ENCODE measurements around the gene TMEM254. TPM values are rescaled to one million over a fixed set of nuclear protein-coding genes. Genes with fewer than 3 reads are reported as not detected.

Gene TMEM254
- total and polyA plus RNA-seq, 2 experiments from 2014 or later, result 21.1 to 21.5 TPM

DNA sequence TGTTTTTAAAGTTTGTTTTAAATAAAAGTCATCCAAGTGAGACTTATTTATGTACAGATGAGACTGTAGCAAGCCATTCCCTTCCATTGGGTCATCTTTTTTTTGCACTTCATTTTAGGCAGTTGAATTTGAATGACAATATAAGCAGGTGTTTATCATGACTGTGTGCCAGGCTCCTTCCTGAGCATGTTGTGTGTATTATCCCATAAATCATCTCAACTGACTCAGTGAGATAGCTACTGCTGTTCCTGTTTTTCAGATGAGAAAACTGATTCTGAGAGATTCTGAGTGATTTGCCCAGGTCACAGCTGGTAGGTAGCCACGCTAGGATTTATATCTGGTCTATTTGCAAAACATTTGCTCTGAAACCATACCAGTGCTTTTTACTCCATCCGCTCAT is 11.7 kb downstream of the TMEM254 start:
- H3K79me2 ChIP-seq (replicated peaks; ENCODE audit: insufficient read depth), result no peaks in the 10 kb centered on the region
- Mint-ChIP-seq H3K27me3 (ENCODE audit: insufficient read depth, low read depth, poor library complexity) (peaks cover 1% of the 10 kb centered on the region), H3K9me3 (no peaks in the 10 kb centered on the region), H3K4me1 (no peaks in the 10 kb centered on the region), H3K4me3 (no peak overlapping the region), H3K36me3 (ENCODE audit: low read depth) (no peaks in the 10 kb centered on the region; the same call in 2 of the 3 replicates), H3K27ac (no peak overlapping the region)
- H3K4me2 ChIP-seq, result no peak overlapping the region
- no peak overlapping the region for H3K27ac ChIP-seq (ENCODE audit: low read depth)
- no peaks in the 10 kb centered on the region for H3K36me3 ChIP-seq (ENCODE audit: insufficient read depth)
- H3K4me1 ChIP-seq (ENCODE audit: insufficient read depth), result no peaks in the 10 kb centered on the region
- H4K20me1 ChIP-seq (replicated peaks; ENCODE audit: insufficient read depth), result no peaks in the 10 kb centered on the region
- no peaks in the 10 kb centered on the region for H3K9me2 ChIP-seq (ENCODE audit: insufficient read depth)
- DNase-seq (ENCODE audit: low spot score) (no peak), ATAC-seq (no peak)
- H3K27me3 ChIP-seq (ENCODE audit: insufficient read depth), result no peaks in the 10 kb centered on the region
- H3F3A ChIP-seq (replicated peaks; ENCODE audit: low read depth), result no peaks in the 10 kb centered on the region
- no peak for TF ChIP-seq JUNB (IDR thresholded peaks at IDR 0.05; ENCODE audit: unreplicated experiment)
- TF ChIP-seq POLR2AphosphoS5 (IDR thresholded peaks at IDR 0.05; ENCODE audit: low read depth), result no peak
- no peak for TF ChIP-seq STAT1 (IDR thresholded peaks at IDR 0.05; ENCODE audit: unreplicated experiment)
- TF ChIP-seq, protein P1, sequence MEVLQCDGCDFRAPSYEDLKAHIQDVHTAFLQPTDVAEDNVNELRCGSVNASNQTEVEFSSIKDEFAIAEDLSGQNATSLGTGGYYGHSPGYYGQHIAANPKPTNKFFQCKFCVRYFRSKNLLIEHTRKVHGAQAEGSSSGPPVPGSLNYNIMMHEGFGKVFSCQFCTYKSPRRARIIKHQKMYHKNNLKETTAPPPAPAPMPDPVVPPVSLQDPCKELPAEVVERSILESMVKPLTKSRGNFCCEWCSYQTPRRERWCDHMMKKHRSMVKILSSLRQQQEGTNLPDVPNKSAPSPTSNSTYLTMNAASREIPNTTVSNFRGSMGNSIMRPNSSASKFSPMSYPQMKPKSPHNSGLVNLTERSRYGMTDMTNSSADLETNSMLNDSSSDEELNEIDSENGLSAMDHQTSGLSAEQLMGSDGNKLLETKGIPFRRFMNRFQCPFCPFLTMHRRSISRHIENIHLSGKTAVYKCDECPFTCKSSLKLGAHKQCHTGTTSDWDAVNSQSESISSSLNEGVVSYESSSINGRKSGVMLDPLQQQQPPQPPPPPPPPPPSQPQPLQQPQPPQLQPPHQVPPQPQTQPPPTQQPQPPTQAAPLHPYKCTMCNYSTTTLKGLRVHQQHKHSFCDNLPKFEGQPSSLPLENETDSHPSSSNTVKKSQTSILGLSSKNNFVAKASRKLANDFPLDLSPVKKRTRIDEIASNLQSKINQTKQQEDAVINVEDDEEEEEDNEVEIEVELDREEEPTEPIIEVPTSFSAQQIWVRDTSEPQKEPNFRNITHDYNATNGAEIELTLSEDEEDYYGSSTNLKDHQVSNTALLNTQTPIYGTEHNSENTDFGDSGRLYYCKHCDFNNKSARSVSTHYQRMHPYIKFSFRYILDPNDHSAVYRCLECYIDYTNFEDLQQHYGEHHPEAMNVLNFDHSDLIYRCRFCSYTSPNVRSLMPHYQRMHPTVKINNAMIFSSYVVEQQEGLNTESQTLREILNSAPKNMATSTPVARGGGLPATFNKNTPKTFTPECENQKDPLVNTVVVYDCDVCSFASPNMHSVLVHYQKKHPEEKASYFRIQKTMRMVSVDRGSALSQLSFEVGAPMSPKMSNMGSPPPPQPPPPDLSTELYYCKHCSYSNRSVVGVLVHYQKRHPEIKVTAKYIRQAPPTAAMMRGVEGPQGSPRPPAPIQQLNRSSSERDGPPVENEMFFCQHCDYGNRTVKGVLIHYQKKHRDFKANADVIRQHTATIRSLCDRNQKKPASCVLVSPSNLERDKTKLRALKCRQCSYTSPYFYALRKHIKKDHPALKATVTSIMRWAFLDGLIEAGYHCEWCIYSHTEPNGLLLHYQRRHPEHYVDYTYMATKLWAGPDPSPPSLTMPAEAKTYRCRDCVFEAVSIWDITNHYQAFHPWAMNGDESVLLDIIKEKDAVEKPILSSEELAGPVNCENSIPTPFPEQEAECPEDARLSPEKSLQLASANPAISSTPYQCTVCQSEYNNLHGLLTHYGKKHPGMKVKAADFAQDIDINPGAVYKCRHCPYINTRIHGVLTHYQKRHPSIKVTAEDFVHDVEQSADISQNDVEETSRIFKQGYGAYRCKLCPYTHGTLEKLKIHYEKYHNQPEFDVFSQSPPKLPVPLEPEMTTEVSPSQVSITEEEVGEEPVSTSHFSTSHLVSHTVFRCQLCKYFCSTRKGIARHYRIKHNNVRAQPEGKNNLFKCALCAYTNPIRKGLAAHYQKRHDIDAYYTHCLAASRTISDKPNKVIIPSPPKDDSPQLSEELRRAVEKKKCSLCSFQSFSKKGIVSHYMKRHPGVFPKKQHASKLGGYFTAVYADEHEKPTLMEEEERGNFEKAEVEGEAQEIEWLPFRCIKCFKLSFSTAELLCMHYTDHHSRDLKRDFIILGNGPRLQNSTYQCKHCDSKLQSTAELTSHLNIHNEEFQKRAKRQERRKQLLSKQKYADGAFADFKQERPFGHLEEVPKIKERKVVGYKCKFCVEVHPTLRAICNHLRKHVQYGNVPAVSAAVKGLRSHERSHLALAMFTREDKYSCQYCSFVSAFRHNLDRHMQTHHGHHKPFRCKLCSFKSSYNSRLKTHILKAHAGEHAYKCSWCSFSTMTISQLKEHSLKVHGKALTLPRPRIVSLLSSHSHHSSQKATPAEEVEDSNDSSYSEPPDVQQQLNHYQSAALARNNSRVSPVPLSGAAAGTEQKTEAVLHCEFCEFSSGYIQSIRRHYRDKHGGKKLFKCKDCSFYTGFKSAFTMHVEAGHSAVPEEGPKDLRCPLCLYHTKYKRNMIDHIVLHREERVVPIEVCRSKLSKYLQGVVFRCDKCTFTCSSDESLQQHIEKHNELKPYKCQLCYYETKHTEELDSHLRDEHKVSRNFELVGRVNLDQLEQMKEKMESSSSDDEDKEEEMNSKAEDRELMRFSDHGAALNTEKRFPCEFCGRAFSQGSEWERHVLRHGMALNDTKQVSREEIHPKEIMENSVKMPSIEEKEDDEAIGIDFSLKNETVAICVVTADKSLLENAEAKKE (CRISPR knock-in tag; IDR thresholded peaks at IDR 0.05), result no peak
- TF ChIP-seq ZNF331 (CRISPR knock-in tag; IDR thresholded peaks at IDR 0.05; ENCODE audit: low read depth), result no peak
- TF ChIP-seq NANOG (IDR thresholded peaks at IDR 0.05; ENCODE audit: borderline replicate concordance), result no peak
- no peak for TF ChIP-seq CTCF (conservative IDR thresholded peaks at IDR 0.05; ENCODE audit: low read depth in 2 of 2)
- TF ChIP-seq ZNF114 (CRISPR knock-in tag; IDR thresholded peaks at IDR 0.05), result no peak
- no peak overlapping the region for H2AFZ ChIP-seq
- no peak overlapping the region for H3K4me3 ChIP-seq
